LNCaP clone FGC (cell line): Measurements from ENCODE around the gene C20orf173.
A peak's percentile ranks its signal among the peaks of the same experiment; 100 is the strongest.
"Not testable (repeated sequence)": the region's sequence is repeated elsewhere in the genome, so short reads cannot be mapped to it uniquely, and the experiment has no call there.

Experiments used
- DNase-seq: peaks from one replicate; pipeline ENCODE4 v3.0.0-alpha.2; 2011; ENCODE audit warnings: low read depth
- H3K4me3 ChIP-seq: 2 replicates; pipeline ENCODE4 v1.5.1; 2011; ENCODE audit warnings: mild to moderate bottlenecking, low read depth, low read length, control low read depth
- CTCF ChIP-seq: IDR thresholded peaks from 2 replicates; pipeline ENCODE4 v1.5.1; 2012; ENCODE audit warnings: mild to moderate bottlenecking; ENCODE audit not compliant: control insufficient read depth, insufficient read depth; ENCODE audit errors: extremely low read depth

The C20orf173 gene

GRCh38 chr20:35560541-35560940 lies 31.1 kb upstream of the C20orf173 start:
- DNase-seq = no peak
- no peak for TF ChIP-seq CTCF
- peak overlapping the region; percentile 13 for H3K4me3 ChIP-seq

- H3K4me3 ChIP-seq = peak overlapping the region; percentile 13
- no peak for TF ChIP-seq CTCF
- peak; percentile 69 for DNase-seq
Measured at GRCh38 chr20:35560105-35560511, 30.7 kb upstream of the C20orf173 start.

- no peak for TF ChIP-seq CTCF
- DNase-seq = no peak
- H3K4me3 ChIP-seq = no peak overlapping the region
Measured at GRCh38 chr20:35559042-35559693, 29.7 kb upstream of the C20orf173 start.

GRCh38 chr20:35558451-35558850 lies 29.0 kb upstream of the C20orf173 start:
- no peak for TF ChIP-seq CTCF
- no peak for DNase-seq
- no peak overlapping the region for H3K4me3 ChIP-seq

- H3K4me3 ChIP-seq = no peak overlapping the region
- DNase-seq = no peak
- TF ChIP-seq CTCF = no peak
Measured at GRCh38 chr20:35556871-35557270, 27.4 kb upstream of the C20orf173 start.

- no peak for TF ChIP-seq CTCF
- H3K4me3 ChIP-seq = no peak overlapping the region
- no peak for DNase-seq
Measured at GRCh38 chr20:35555951-35556645, 26.6 kb upstream of the C20orf173 start.

GRCh38 chr20:35555461-35555860 lies 26.0 kb upstream of the C20orf173 start:
- DNase-seq, H3K4me3 ChIP-seq: not testable (repeated sequence)
